A549 treated with AZD9567 at 1 μM for 4 hours (cell line): ENCODE data around the gene GOLGA7B. TPM values are rescaled to one million over a fixed set of nuclear protein-coding genes. Genes with fewer than 3 reads are reported as not detected.

ENCODE experiments used
- total RNA-seq: library from RNA; stranded (reverse); fragments of 200-300 nt; extraction: Qiagen RNA extraction; gene quantifications from 5 replicates; pipeline ENCODE4 v1.2.3, GENCODE V29; 2022; ENCODE audit not compliant: insufficient read depth

GOLGA7B gene
- total RNA-seq = 2.7 to 3.2 TPM (median 3.0 TPM) in 5 replicates

DNA sequence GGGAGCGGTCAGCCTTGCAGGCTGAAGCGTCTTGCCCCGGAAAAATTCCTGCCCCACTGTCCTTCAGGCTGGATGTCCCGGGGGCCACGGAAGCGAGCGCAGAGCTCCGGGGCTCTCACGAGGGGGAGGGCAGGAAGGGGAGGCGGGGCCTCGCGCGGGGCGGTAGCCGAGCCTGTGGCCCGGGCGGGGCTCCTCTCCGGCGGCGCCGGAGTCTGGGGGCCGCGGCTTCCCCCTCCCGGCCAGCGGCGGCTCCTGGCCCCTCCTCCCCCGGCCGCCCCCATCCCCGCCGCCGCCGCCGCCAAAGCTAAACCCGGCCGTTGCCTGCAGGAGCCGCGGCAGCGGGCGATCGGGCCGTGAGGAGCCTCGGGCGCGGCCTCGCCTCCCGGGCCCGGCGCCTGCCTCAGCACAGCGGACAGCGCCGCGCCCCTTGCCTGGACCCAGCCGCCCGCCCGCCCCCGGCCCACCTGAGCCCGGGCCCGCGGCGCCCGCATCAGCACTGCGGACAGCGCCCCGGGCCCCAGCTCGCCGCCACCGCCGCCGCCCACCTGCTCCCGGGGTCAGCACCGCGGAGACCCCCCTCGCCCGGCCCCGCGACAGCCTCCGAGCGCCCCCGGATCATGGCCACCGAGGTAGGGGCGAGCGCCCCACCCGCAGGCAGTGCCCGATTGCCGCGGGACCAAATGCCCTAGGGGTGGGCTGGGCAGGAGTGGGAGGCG, at the start of gene GOLGA7B:
Gene GOLGA7B, plus strand, starts transcription at position 157 of the 716 bp plus-strand sequence. Its CDS starts 461 bp downstream, at position 618.

Other genes with a start within 250 kb of the GOLGA7B start
- gene MORN4, start 216.3 kb upstream of the GOLGA7B start, total RNA-seq = 3.3 to 7.4 TPM (median 6.7 TPM) in 5 replicates
- 21.4 to 26.1 TPM (median 24.3 TPM) in 5 replicates for gene PI4K2A, start 209.2 kb upstream of the GOLGA7B start, total RNA-seq
- 92.2 to 115 TPM (median 98.3 TPM) in 5 replicates for gene AVPI1, start 162.6 kb upstream of the GOLGA7B start, total RNA-seq
- 40.2 to 50.8 TPM (median 46.9 TPM) in 5 replicates for gene MARVELD1, start 136.1 kb upstream of the GOLGA7B start, total RNA-seq
- gene ZFYVE27, start 112.7 kb upstream of the GOLGA7B start, total RNA-seq = 14.1 to 27.4 TPM (median 24.7 TPM) in 5 replicates
- 1.8 to 2.4 TPM (median 2.1 TPM) in 5 replicates for gene SFRP5, start 77.8 kb upstream of the GOLGA7B start, total RNA-seq
- gene CRTAC1, start 180.8 kb downstream of the GOLGA7B start, total RNA-seq = 0.91 to 6.9 TPM (median 1.3 TPM) in 5 replicates